ENCODE data around the gene IFIT3.

Gene IFIT3

GRCh38 chr10:89362929-89363328, 35.1 kb downstream of the IFIT3 start:
- no peak for DNase-seq

- DNase-seq = no peak
These were observed 36.1 kb downstream of the IFIT3 start for GRCh38 chr10:89363729-89364442.

- DNase-seq = no peak
These were observed 36.7 kb downstream of the IFIT3 start for GRCh38 chr10:89364531-89364930.

- DNase-seq = no peak
These were observed 39.7 kb downstream of the IFIT3 start for GRCh38 chr10:89367529-89367928.

GRCh38 chr10:89368129-89368528, 40.3 kb downstream of the IFIT3 start:
- no peak for DNase-seq

- DNase-seq = no peak
These were observed 41.6 kb downstream of the IFIT3 start for GRCh38 chr10:89369156-89370105.

GRCh38 chr10:89371079-89371478, 43.3 kb downstream of the IFIT3 start:
- no peak for DNase-seq

- DNase-seq = no peak
These were observed 44.2 kb downstream of the IFIT3 start for GRCh38 chr10:89371987-89372386.

- no peak for DNase-seq
These were observed 46.3 kb downstream of the IFIT3 start for GRCh38 chr10:89373916-89374711.

GRCh38 chr10:89374713-89375141, 46.9 kb downstream of the IFIT3 start:
- DNase-seq = no peak

GRCh38 chr10:89377705-89378637, 50.2 kb downstream of the IFIT3 start, which contains the start of gene IFIT1B:
Gene IFIT1B (plus strand): TSS chr10:89378056. CDS start chr10:89378136, 80 bp downstream.
- DNase-seq = no peak

- DNase-seq = no peak
These were observed 51.3 kb downstream of the IFIT3 start for GRCh38 chr10:89379103-89379502.

- no peak for DNase-seq
These were observed 55.0 kb downstream of the IFIT3 start for GRCh38 chr10:89382757-89383156.

- no peak for DNase-seq
These were observed 56.9 kb downstream of the IFIT3 start for GRCh38 chr10:89384474-89385340.

- no peak for DNase-seq
These were observed 61.0 kb downstream of the IFIT3 start for GRCh38 chr10:89388806-89389205.

- DNase-seq = no peak
These were observed 61.5 kb downstream of the IFIT3 start for GRCh38 chr10:89389254-89389653.

Measured in effector CD4-positive, alpha-beta T cell (primary cell).